Muscle layer of colon (tissue), 2 donors: ENCODE measurements around the gene FRMD4A.
A peak's percentile ranks its signal among the peaks of the same experiment; 100 is the strongest.

Source experiments
- H3K27ac ChIP-seq: one replicate; pipeline ENCODE4 v1.7.0; 2013; ENCODE audit warnings: low read depth, mild to moderate bottlenecking, low read length, moderate library complexity
- H3K27me3 ChIP-seq, 2 donors: one replicate each; pipeline ENCODE4 v1.7.0; 2013; ENCODE audit warnings: low read length in 2 of 2, mild to moderate bottlenecking in 2 of 2; ENCODE audit not compliant: insufficient read depth in 2 of 2, control insufficient read depth in 1 of 2
- H3K36me3 ChIP-seq: one replicate; pipeline ENCODE4 v1.7.0; 2013; ENCODE audit warnings: mild to moderate bottlenecking, low read length; ENCODE audit not compliant: insufficient read depth
- H3K4me1 ChIP-seq: one replicate; pipeline ENCODE4 v1.7.0; 2013; ENCODE audit warnings: mild to moderate bottlenecking, low read length; ENCODE audit not compliant: insufficient read depth
- H3K4me3 ChIP-seq, 2 donors: one replicate each; pipeline ENCODE4 v1.7.0; 2013; ENCODE audit warnings: low read length in 2 of 2, low read depth in 1 of 2, mild to moderate bottlenecking in 1 of 2, moderate library complexity in 1 of 2
- H3K9ac ChIP-seq: one replicate; pipeline ENCODE4 v1.7.0; 2013; ENCODE audit warnings: low read length
- H3K9me3 ChIP-seq: one replicate; pipeline ENCODE4 v1.7.0; 2013; ENCODE audit warnings: mild to moderate bottlenecking, low read length
- donor health status: abdominal sarcoma.
- donor health status: Adenocarcinoma of cecum.

Gene FRMD4A

GRCh38 chr10:14181567-14181936 lies 149.2 kb downstream of the FRMD4A start:
- H3K27me3 ChIP-seq: peaks cover 0 to 12% of the 10 kb centered on the region in 2 donors
- H3K36me3 ChIP-seq: no peaks in the 10 kb centered on the region
- no peaks in the 10 kb centered on the region for H3K4me1 ChIP-seq
- H3K9me3 ChIP-seq: no peaks in the 10 kb centered on the region
- no peak overlapping the region for H3K9ac ChIP-seq
- H3K4me3 ChIP-seq: no peak overlapping the region
- no peak overlapping the region for H3K27ac ChIP-seq

DNA sequence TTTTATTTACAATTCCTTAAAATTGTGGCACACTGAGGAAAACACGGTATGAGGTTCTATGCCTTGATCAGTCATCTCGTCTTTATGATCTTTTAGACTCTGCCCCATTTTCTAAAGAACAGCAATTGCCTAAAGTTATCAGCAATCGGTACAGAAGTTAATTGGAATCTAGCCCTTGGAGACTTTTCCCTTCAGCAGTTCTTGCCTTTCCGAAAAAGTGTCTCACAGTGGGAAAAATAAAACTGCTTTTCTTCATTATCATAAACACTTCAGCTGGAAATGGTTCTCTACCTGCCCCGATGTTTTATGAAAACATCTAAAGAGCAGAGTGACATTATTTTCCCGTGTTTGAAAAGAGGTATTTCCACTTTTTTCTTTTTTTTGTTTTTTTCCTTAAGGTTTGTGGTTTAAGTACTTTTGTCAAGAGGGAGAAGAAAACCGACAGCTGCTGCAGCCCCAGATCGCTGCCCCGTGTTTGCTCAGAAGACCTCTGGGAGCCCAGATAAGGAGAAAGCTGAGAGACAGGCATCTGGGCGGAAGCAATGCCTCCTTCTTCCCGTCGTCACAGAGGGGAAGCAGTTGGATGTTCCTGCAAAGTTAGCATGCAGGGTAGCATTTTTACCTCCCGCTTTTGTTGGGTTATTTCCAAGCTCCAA lies 149.7 kb downstream of the FRMD4A start:
- H3K4me3 ChIP-seq: no peak overlapping the region
- H3K36me3 ChIP-seq: no peaks in the 10 kb centered on the region
- H3K27ac ChIP-seq: no peak overlapping the region
- H3K9me3 ChIP-seq: no peaks in the 10 kb centered on the region
- H3K4me1 ChIP-seq: no peaks in the 10 kb centered on the region
- H3K27me3 ChIP-seq: peaks cover 0 to 12% of the 10 kb centered on the region in 2 donors
- H3K9ac ChIP-seq: no peak overlapping the region

DNA sequence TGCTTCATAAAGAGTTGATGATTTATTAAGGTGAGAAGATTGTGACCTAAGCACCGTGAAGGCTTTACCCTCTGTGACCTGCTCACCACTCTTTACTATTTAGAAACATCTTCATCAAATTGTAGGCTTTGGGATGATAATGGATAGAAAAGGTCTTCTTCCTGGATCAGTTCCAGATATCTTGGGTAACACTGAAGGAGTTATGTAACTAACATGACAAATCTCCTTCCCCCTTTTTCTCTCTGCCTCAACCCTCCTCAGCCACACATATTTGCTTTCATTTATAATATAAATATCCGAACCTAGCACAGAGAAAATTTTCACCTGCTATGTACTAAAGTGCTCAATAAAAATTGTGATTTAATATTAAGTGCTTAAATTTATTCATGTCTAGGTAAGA lies 151.5 kb downstream of the FRMD4A start:
- Histone ChIP-seq H3K4me1 (no peaks in the 10 kb centered on the region), H3K9ac (no peak overlapping the region), H3K27me3 (peaks cover 0 to 12% of the 10 kb centered on the region in 2 donors), H3K27ac (no peak overlapping the region), H3K9me3 (no peaks in the 10 kb centered on the region), H3K4me3 (no peak overlapping the region), H3K36me3 (no peaks in the 10 kb centered on the region)

DNA sequence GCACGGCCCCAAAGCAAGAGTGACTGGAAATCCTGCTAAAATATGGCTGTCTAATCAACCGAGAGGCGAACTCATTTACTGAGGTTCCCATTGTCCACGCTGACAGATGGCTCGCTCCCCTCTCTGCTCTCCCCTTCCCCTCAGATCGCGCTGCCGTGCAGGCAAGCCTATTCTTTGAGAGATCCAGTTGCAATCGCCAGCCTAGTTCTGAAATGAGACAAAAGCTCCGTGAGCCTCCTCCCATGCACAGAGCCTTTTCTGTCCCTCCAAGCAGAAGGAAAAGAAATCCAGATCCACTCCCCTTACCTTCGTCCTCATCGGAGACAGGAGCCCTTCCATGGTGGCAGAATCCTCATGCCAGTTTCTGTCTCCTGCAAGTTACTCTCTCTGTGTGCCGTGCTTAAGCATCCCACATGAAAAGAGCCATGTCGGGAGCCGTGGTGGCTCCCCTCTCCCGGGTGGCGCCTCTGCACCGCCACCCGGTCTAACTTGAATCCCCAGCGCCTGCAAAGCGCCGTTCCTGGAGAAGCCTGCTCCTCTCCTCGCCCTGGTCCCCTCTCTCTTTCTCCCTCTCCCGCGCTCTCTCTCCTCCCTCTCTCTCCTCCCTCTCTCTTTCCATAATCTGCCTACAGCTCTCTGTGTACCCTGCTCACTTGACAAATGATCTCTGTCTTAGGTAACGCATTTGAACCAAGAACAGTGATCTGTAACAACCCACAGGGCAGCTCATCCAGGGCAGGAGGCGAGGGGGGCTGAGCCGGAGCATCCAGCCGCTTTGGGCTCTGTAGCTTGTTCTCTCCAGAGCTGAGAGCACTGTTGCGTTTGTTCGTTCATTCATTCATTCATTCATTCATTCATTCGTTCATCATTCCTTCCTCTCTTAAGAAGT lies 156.8 kb downstream of the FRMD4A start:
- no peaks in the 10 kb centered on the region for H3K9me3 ChIP-seq

DNA sequence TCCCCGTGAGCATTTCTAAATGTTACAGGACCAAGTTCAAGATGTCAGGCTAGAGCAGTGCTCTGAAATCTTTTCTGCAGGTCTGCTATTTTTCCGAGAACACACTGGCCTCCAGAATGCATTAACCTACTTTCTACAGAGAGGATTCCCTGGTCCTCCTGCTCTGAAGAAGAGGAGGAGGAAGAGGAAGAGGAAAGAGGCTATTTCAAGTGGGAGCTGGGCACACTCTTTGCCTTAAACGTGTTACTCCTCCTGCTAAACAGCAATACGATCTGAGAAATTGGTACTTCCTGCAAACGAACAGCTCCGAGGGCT lies 157.4 kb downstream of the FRMD4A start:
- no peaks in the 10 kb centered on the region for H3K4me1 ChIP-seq
- no peaks in the 10 kb centered on the region for H3K36me3 ChIP-seq
- H3K4me3 ChIP-seq: peak overlapping the region; percentile 53 to 68
- H3K27me3 ChIP-seq: no peaks in the 10 kb centered on the region
- H3K27ac ChIP-seq: no peak overlapping the region
- no peaks in the 10 kb centered on the region for H3K9me3 ChIP-seq
- no peak overlapping the region for H3K9ac ChIP-seq

More for the DNA sequence above, 156.8 kb downstream of the FRMD4A start:
- Histone ChIP-seq H3K4me3 (peak overlapping the region; percentile 53 to 68), H3K4me1 (no peaks in the 10 kb centered on the region), H3K27ac (no peak overlapping the region), H3K27me3 (no peaks in the 10 kb centered on the region), H3K36me3 (no peaks in the 10 kb centered on the region), H3K9ac (no peak overlapping the region)

GRCh38 chr10:14172336-14172950 lies 158.3 kb downstream of the FRMD4A start:
- Histone ChIP-seq H3K4me1 (no peaks in the 10 kb centered on the region), H3K27me3 (no peaks in the 10 kb centered on the region), H3K9me3 (no peaks in the 10 kb centered on the region), H3K4me3 (no peak overlapping the region), H3K27ac (no peak overlapping the region), H3K9ac (no peak overlapping the region), H3K36me3 (no peaks in the 10 kb centered on the region)

DNA sequence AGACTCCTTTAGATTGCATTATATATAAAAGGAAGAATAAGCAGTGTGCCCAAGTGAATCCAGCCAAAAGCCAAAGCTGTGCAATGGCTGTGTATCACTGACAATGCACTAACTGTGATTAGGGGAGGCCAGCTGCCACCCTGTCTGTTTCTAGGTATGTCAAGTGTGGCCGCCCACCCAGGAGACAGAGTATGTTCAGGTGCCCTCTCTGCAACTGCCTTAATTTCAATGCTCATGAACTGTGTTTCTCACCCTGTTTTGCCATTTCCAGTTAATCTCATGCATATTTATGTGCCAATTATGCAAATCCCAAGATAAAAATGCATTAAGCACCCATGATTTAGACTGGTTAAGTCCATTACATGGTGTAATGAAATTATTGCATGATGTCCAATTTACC lies 159.4 kb downstream of the FRMD4A start:
- H3K27me3 ChIP-seq: peaks cover 0 to 4% of the 10 kb centered on the region in 2 donors
- no peaks in the 10 kb centered on the region for H3K4me1 ChIP-seq
- H3K36me3 ChIP-seq: no peaks in the 10 kb centered on the region
- no peak overlapping the region for H3K27ac ChIP-seq
- H3K4me3 ChIP-seq: no peak overlapping the region
- H3K9me3 ChIP-seq: no peaks in the 10 kb centered on the region
- no peak overlapping the region for H3K9ac ChIP-seq

DNA sequence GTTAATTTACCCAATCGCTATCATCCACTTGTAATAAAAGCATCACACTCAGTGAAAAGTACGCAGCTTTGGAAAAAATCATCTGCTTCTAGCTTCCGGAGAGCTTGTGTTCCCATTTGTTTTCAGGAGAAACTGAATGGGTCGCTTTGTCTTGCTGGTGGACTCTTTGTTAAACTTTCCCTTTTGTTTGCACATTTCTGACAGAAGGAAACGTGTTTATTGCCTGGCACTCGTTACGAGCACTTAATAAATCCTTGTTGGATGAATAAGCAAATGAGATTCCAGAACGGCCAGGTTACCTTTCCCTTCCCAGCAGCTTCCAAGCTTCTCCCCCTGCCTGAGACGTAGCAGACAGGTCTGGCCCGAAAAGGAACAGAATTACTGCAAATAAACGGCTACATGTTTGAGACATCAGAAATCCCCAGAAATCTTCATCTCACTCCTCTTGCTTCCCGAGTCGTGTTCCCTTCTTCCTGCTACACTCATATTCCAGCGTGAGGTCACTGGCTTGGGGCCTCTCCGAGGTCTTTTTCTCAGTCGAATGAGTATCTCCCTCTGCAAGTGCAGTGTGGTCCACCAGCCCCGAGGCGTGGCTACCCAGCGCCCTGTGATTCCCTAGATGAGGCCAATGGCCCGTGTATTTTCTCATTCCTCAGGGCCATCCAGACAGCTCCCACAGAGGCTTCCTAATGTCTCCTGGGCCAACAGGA lies 167.2 kb downstream of the FRMD4A start:
- Histone ChIP-seq H3K9me3 (no peaks in the 10 kb centered on the region), H3K4me3 (no peak overlapping the region), H3K27me3 (peaks cover 0 to 4% of the 10 kb centered on the region in 2 donors), H3K36me3 (no peaks in the 10 kb centered on the region), H3K9ac (no peak overlapping the region), H3K27ac (no peak overlapping the region), H3K4me1 (no peaks in the 10 kb centered on the region)

DNA sequence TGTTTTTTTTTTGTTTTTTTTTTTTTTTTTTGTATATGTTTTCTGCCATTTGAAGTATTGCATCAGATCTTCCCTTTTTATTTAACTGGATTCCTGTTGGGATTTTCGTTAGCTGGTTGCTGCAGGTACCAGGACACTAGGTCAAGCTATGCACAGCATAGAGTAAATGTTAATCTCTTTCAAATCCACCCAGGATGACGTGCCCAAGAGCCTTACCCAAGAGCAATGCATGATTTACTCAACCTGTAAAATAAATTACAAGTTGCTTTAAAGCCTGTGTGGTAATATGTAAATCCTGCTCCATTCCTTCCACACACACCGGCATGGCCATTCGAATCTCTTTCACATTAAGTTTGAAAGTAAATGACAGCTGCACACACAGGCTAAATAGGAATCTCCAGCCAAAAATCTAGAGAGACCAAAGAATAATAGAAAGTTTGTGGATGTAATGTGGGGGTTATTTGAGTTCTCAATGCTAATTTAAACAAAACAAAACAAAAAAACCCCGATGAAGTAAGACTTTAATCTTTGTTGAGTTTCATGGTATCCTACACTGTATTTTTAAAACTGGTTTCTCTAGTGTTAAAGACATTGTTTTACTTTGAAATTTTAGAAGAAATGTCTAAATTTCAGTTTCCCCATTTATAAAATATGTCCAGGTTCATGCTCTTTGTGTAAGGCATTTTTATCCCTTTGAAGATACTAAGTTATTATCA lies 167.9 kb downstream of the FRMD4A start:
- no peak overlapping the region for H3K9ac ChIP-seq
- H3K4me1 ChIP-seq: no peaks in the 10 kb centered on the region
- no peaks in the 10 kb centered on the region for H3K9me3 ChIP-seq
- H3K36me3 ChIP-seq: no peaks in the 10 kb centered on the region
- H3K4me3 ChIP-seq: no peak overlapping the region
- no peak overlapping the region for H3K27ac ChIP-seq
- H3K27me3 ChIP-seq: peaks cover 0 to 4% of the 10 kb centered on the region in 2 donors

DNA sequence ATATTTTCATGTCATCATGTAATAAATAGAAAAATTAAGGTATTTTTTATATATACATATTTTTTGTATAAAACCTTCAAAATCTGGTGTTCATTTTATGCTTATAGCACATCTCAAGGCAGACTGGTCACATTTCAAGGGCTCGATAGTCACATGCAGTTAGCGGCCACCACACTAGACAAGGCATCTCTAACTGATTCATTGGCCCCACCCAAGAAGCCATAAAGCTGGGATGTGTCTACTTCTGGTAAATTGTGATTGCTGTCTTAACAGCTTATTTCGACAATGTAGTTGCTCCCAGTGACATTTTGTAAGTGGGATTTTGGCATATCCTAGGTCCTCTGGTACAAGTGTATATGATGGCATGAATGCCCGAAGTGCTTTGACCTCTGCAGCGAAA lies 168.7 kb downstream of the FRMD4A start:
- no peak overlapping the region for H3K9ac ChIP-seq
- H3K9me3 ChIP-seq: no peaks in the 10 kb centered on the region
- no peak overlapping the region for H3K27ac ChIP-seq
- no peak overlapping the region for H3K4me3 ChIP-seq
- no peaks in the 10 kb centered on the region for H3K4me1 ChIP-seq
- H3K27me3 ChIP-seq: peaks cover 0 to 4% of the 10 kb centered on the region in 2 donors
- no peaks in the 10 kb centered on the region for H3K36me3 ChIP-seq

- Histone ChIP-seq H3K4me1 (no peaks in the 10 kb centered on the region), H3K27me3 (no peaks in the 10 kb centered on the region), H3K27ac (no peak overlapping the region), H3K9me3 (no peaks in the 10 kb centered on the region), H3K36me3 (no peaks in the 10 kb centered on the region), H3K9ac (no peak overlapping the region), H3K4me3 (no peak overlapping the region)
These were observed 170.4 kb downstream of the FRMD4A start for GRCh38 chr10:14160299-14160698.
